IMR-90 (cell line): ENCODE results near the gene SLC12A7. TPM values are rescaled to one million over a fixed set of nuclear protein-coding genes. Genes with fewer than 3 reads are reported as not detected.

Experiments
- ATAC-seq: fragments of 200-7000 bp; cut with Tn5 transposase; 2 replicates; pipeline ENCODE4 v1.9.1; 2020; ENCODE audit warnings: low read depth, mild to moderate bottlenecking, moderate library complexity
- BruUV-seq: library from RNA; stranded (reverse); fragments of 400-500 nt; replicated peaks from 2 replicates; lab custom pipeline; 2021; lab: Mats Ljungman, UMichigan
- CTCF ChIA-PET: fragments of 300-600 bp; formaldehyde crosslinking; extraction: SDS; loops from one replicate; lab custom pipeline; 2021; ENCODE audit warnings: antibody characterized with exemption; lab: Yijun Ruan, JAX
- POLR2A ChIA-PET: fragments of 300-600 bp; sonication (Branson Sonifier 250); formaldehyde crosslinking; loops from one replicate; lab custom pipeline; 2022; ENCODE audit warnings: antibody characterized with exemption; ENCODE audit not compliant: unreplicated experiment; lab: Charles Lee
- DNase-seq: peaks from one replicate; pipeline ENCODE4 v3.0.0; 2013
- H2AFZ ChIP-seq: replicated peaks from 2 replicates; pipeline ENCODE3; 2013; ENCODE audit warnings: low read length, mild to moderate bottlenecking; ENCODE audit not compliant: poor library complexity
- H2AK5ac ChIP-seq: 2 replicates; pipeline ENCODE4 v1.6.1; 2013; ENCODE audit warnings: low read depth, low read length, inconsistent platforms
- H2AK9ac ChIP-seq: replicated peaks from 2 replicates; pipeline ENCODE3; 2013; ENCODE audit warnings: mild to moderate bottlenecking, low read depth, low read length, moderate library complexity; ENCODE audit not compliant: poor library complexity
- H2BK120ac ChIP-seq: 2 replicates; pipeline ENCODE4 v1.6.1; 2013; ENCODE audit warnings: low read depth, low read length, inconsistent platforms
- H2BK15ac ChIP-seq: 3 replicates; pipeline ENCODE4 v1.6.1; 2013; ENCODE audit warnings: low read depth, low read length, inconsistent platforms
- H2BK20ac ChIP-seq: 2 replicates; pipeline ENCODE4 v1.6.1; 2013; ENCODE audit warnings: low read depth, mild to moderate bottlenecking, inconsistent platforms, low read length, moderate library complexity
- H2BK5ac ChIP-seq: 2 replicates; pipeline ENCODE4 v1.6.1; 2013; ENCODE audit warnings: mild to moderate bottlenecking, low read depth, low read length, inconsistent platforms; ENCODE audit not compliant: poor library complexity, severe bottlenecking
- H3K14ac ChIP-seq: replicated peaks from 2 replicates; pipeline ENCODE4 v1.6.1; 2013; ENCODE audit warnings: low read depth, low read length, inconsistent platforms
- H3K18ac ChIP-seq: 2 replicates; pipeline ENCODE4 v1.6.1; 2013; ENCODE audit warnings: low read depth, low read length, control low read depth
- H3K23ac ChIP-seq: 2 replicates; pipeline ENCODE4 v1.6.1; 2013; ENCODE audit warnings: low read depth, low read length, inconsistent platforms
- H3K27ac ChIP-seq: 2 replicates; pipeline ENCODE4 v1.5.1; 2013; ENCODE audit warnings: mild to moderate bottlenecking, control low read depth, low read length; ENCODE audit not compliant: insufficient read depth
- H3K27me3 ChIP-seq: 2 replicates; pipeline ENCODE4 v1.6.1; 2013; ENCODE audit warnings: low read length; ENCODE audit not compliant: control insufficient read depth, insufficient read depth
- H3K36me3 ChIP-seq: 2 replicates; pipeline ENCODE4 v1.6.1; 2013; ENCODE audit warnings: low read length, mixed read lengths; ENCODE audit not compliant: control insufficient read depth, insufficient read depth
- H3K4ac ChIP-seq: 2 replicates; pipeline ENCODE4 v1.6.1; 2013; ENCODE audit warnings: low read depth, low read length, inconsistent platforms
- H3K4me1 ChIP-seq: 2 replicates; pipeline ENCODE4 v1.6.1; 2013; ENCODE audit warnings: low read length, mixed read lengths; ENCODE audit not compliant: control insufficient read depth, insufficient read depth
- H3K4me2 ChIP-seq: 2 replicates; pipeline ENCODE4 v1.6.1; 2013; ENCODE audit warnings: low read depth, mild to moderate bottlenecking, control low read depth, low read length, moderate library complexity
- H3K4me3 ChIP-seq: 2 replicates; pipeline ENCODE4 v1.5.1; 2013; ENCODE audit warnings: low read depth, mild to moderate bottlenecking, control low read depth, low read length, moderate library complexity; ENCODE audit not compliant: insufficient read depth
- H3K56ac ChIP-seq: 2 replicates; pipeline ENCODE4 v1.6.1; 2013; ENCODE audit warnings: low read length, inconsistent platforms; ENCODE audit not compliant: insufficient read depth; ENCODE audit errors: extremely low read depth
- H3K79me1 ChIP-seq, 2 experiments: 2 replicates each; pipeline ENCODE4 v1.6.1; 2013; ENCODE audit warnings: low read length in 2 of 2, inconsistent platforms in 1 of 2, low read depth in 1 of 2
- H3K9ac ChIP-seq: 2 replicates; pipeline ENCODE4 v1.6.1; 2013; ENCODE audit warnings: low read depth, low read length, control low read depth
- H3K9me1 ChIP-seq: 2 replicates; pipeline ENCODE4 v1.6.1; 2013; ENCODE audit warnings: low read length, inconsistent platforms; ENCODE audit not compliant: insufficient read depth
- H3K9me3 ChIP-seq: 2 replicates; pipeline ENCODE4 v1.6.1; 2013; ENCODE audit warnings: low read length; ENCODE audit not compliant: control insufficient read depth, insufficient read depth
- H4K20me1 ChIP-seq: 2 replicates; pipeline ENCODE4 v1.6.1; 2013; ENCODE audit warnings: low read length, inconsistent platforms; ENCODE audit not compliant: insufficient read depth
- H4K5ac ChIP-seq: 2 replicates; pipeline ENCODE4 v1.6.1; 2013; ENCODE audit warnings: mild to moderate bottlenecking, low read depth, low read length, control low read depth
- H4K8ac ChIP-seq, 2 experiments: 2 replicates each; pipeline ENCODE4 v1.6.1; 2013; ENCODE audit warnings: low read depth in 2 of 2, low read length in 2 of 2, control low read depth in 1 of 2, inconsistent platforms in 1 of 2
- H4K91ac ChIP-seq: 2 replicates; pipeline ENCODE4 v1.6.1; 2013; ENCODE audit warnings: low read depth, low read length, inconsistent platforms; ENCODE audit not compliant: insufficient read depth
- BHLHE40 ChIP-seq: fragments of 150-350 bp; IDR thresholded peaks from 2 replicates; pipeline ENCODE4 v1.6.1; 2016; ENCODE audit warnings: mild to moderate bottlenecking, low read depth, low read length
- CEBPB ChIP-seq: IDR thresholded peaks from 2 replicates; pipeline ENCODE4 v1.6.1; 2012; ENCODE audit warnings: low read depth, low read length, improper control_type of control experiment
- CHD1 ChIP-seq: IDR thresholded peaks from 2 replicates; pipeline ENCODE4 v1.6.1; 2012; ENCODE audit warnings: low read depth, low read length, improper control_type of control experiment
- FOS ChIP-seq: fragments of 150-350 bp; IDR thresholded peaks from 2 replicates; pipeline ENCODE4 v1.6.1; 2016; ENCODE audit warnings: low read depth, low read length
- MAFK ChIP-seq: IDR thresholded peaks from 2 replicates; pipeline ENCODE4 v1.6.1; 2012; ENCODE audit warnings: low read depth, low read length, improper control_type of control experiment
- MAZ ChIP-seq: IDR thresholded peaks from 2 replicates; pipeline ENCODE4 v1.6.1; 2012; ENCODE audit warnings: low read depth, mild to moderate bottlenecking, low read length, improper control_type of control experiment, moderate library complexity, borderline replicate concordance
- MXI1 ChIP-seq: IDR thresholded peaks from 2 replicates; pipeline ENCODE4 v1.6.1; 2012; ENCODE audit warnings: low read depth, mild to moderate bottlenecking, low read length, moderate library complexity, borderline replicate concordance
- NFE2L2 ChIP-seq: fragments of 150-350 bp; IDR thresholded peaks from 2 replicates; pipeline ENCODE4 v1.6.1; 2016; ENCODE audit warnings: low read depth, mild to moderate bottlenecking, low read length
- POLR2A ChIP-seq: IDR thresholded peaks from 2 replicates; pipeline ENCODE4 v1.6.1; 2012; ENCODE audit warnings: mild to moderate bottlenecking, low read depth, low read length
- RAD21 ChIP-seq: IDR thresholded peaks from 2 replicates; pipeline ENCODE4 v1.6.1; 2012; ENCODE audit warnings: low read length, improper control_type of control experiment
- RFX5 ChIP-seq: IDR thresholded peaks from 2 replicates; pipeline ENCODE4 v1.8.0; 2012; ENCODE audit warnings: low read depth, mild to moderate bottlenecking, low read length, moderate library complexity
- SMC3 ChIP-seq: fragments of 150-350 bp; IDR thresholded peaks from 2 replicates; pipeline ENCODE4 v1.6.1; 2016; ENCODE audit warnings: low read depth, mild to moderate bottlenecking, antibody characterized with exemption, low read length, moderate library complexity
- WGBS, 2 experiments: methylation state at CpG; one replicate each; pipeline versions ENCODE4 v1.1.5 to v1.1.7; 2013; ENCODE audit warnings: missing lambda C conversion rate in 2 of 2; ENCODE audit not compliant: insufficient read length in 1 of 2; ENCODE audit errors: extremely low coverage in 2 of 2; 5-methylcytosine and 5-hydroxymethylcytosine counted together
- dilution Hi-C: fragments of 300-500 bp; cut with HindIII; formaldehyde crosslinking; loops from one replicate; pipeline ENCODE4 v1.14.3; 2018; ENCODE audit warnings: low sequenced_read_pairs; ENCODE audit not compliant: unreplicated experiment
- in situ Hi-C: fragments of 300-500 bp; cut with MboI; formaldehyde crosslinking; loops from 3 replicates; pipeline ENCODE4 v1.14.3; 2019; ENCODE audit warnings: low sequenced_read_pairs, inconsistent platforms, mixed read lengths
- intact Hi-C: fragments of 100-400 bp; cut with micrococcal nuclease; formaldehyde crosslinking; loops from 2 replicates; pipeline ENCODE4 v1.10.0; 2022
- polyA plus RNA-seq, 3 experiments: library from polyadenylated mRNA; depleted of rRNA; stranded (reverse); fragments of >200 nt; gene quantifications; 2 replicates each; pipeline ENCODE4 v1.2.3, GENCODE V29; 2012; ENCODE audit warnings: low replicate concordance in 1 of 3
- total RNA-seq: library from RNA; depleted of rRNA; stranded (reverse); fragments of >200 nt; gene quantifications from 2 replicates; pipeline ENCODE4 v1.2.3, GENCODE V29; 2012
- TF ChIP-seq, protein P1 (sequence below): conservative IDR thresholded peaks from 2 replicates; pipeline ENCODE4 v1.5.1; 2012; ENCODE audit warnings: mild to moderate bottlenecking, low read depth, low read length, improper control_type of control experiment
- TF ChIP-seq, protein P2 (sequence below): fragments of 150-350 bp; IDR thresholded peaks from 2 replicates; pipeline ENCODE4 v1.6.1; 2016; ENCODE audit warnings: low read depth, mild to moderate bottlenecking, low read length, moderate library complexity, borderline replicate concordance

The SLC12A7 gene
- total and polyA plus RNA-seq, 2 of the 4 experiments (the other 2 are of a cell fraction): 3.0 to 6.1 TPM

DNA sequence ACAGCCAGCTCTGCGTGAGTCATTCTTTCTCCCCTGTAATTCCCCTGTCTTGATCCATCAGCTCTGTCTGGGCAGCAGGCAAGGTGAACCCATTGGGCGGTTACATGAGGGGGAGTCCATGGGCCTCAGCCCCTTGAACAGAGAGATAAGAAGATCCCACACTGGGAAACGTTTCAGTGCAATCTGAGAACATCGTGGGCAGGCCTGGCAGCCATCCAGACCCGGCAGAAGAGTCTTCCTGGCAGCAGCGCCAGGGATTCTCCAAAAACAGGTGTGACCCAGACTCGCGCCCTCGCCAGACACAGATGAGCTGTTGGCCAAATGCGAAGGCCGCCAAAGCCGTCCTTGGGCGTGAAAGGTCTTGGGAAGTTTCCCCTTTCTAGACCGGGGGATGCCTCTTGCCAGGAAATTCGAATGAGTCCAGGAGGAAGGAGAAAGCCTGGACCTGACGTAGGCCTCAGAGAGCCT, 6.4 kb upstream of the SLC12A7 start:
- H2BK20ac ChIP-seq: no peak overlapping the region
- no peak for TF ChIP-seq CEBPB
- TF ChIP-seq RAD21: no peak
- TF ChIP-seq MXI1: no peak
- no peak for TF ChIP-seq POLR2A
- no peak for TF ChIP-seq NFE2L2
- no peak for TF ChIP-seq CHD1
- TF ChIP-seq, protein P1, sequence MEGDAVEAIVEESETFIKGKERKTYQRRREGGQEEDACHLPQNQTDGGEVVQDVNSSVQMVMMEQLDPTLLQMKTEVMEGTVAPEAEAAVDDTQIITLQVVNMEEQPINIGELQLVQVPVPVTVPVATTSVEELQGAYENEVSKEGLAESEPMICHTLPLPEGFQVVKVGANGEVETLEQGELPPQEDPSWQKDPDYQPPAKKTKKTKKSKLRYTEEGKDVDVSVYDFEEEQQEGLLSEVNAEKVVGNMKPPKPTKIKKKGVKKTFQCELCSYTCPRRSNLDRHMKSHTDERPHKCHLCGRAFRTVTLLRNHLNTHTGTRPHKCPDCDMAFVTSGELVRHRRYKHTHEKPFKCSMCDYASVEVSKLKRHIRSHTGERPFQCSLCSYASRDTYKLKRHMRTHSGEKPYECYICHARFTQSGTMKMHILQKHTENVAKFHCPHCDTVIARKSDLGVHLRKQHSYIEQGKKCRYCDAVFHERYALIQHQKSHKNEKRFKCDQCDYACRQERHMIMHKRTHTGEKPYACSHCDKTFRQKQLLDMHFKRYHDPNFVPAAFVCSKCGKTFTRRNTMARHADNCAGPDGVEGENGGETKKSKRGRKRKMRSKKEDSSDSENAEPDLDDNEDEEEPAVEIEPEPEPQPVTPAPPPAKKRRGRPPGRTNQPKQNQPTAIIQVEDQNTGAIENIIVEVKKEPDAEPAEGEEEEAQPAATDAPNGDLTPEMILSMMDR: no peak
- TF ChIP-seq, protein P2, sequence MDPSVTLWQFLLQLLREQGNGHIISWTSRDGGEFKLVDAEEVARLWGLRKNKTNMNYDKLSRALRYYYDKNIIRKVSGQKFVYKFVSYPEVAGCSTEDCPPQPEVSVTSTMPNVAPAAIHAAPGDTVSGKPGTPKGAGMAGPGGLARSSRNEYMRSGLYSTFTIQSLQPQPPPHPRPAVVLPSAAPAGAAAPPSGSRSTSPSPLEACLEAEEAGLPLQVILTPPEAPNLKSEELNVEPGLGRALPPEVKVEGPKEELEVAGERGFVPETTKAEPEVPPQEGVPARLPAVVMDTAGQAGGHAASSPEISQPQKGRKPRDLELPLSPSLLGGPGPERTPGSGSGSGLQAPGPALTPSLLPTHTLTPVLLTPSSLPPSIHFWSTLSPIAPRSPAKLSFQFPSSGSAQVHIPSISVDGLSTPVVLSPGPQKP: no peak
- no peak for TF ChIP-seq RFX5
- no peak for TF ChIP-seq MAZ
- no peak for TF ChIP-seq BHLHE40
- no peak for TF ChIP-seq MAFK
- no peak for TF ChIP-seq SMC3
- no peak for TF ChIP-seq FOS
- in situ Hi-C loops: no loop called here
- no peak overlapping the region for H2AK9ac ChIP-seq
- H3K4me3 ChIP-seq: no peak overlapping the region
- WGBS, 2 experiments: 40% methylated on average over 6 of the region's 16 CpGs; no CpG with 5 or more reads in 1 of the 2 experiments
- no peaks in the 10 kb centered on the region for H3K36me3 ChIP-seq
- H3K4me2 ChIP-seq: no peak overlapping the region
- H3K27ac ChIP-seq: no peak overlapping the region
- H2BK15ac ChIP-seq: no peak overlapping the region
- no TSS peak for BruUV-seq
- no peak overlapping the region for H3K14ac ChIP-seq
- H3K4me1 ChIP-seq: no peaks in the 10 kb centered on the region
- H2AK5ac ChIP-seq: no peak overlapping the region
- no peaks in the 10 kb centered on the region for H3K79me1 ChIP-seq
- no peak overlapping the region for H3K9ac ChIP-seq
- no peaks in the 10 kb centered on the region; the same call in 1 of the 2 replicates for H4K20me1 ChIP-seq
- H2AFZ ChIP-seq: no peak overlapping the region
- H3K18ac ChIP-seq: no peak overlapping the region
- peak; percentile 11 for DNase-seq
- CTCF ChIA-PET: no interaction called here
- H3K4ac ChIP-seq: no peak overlapping the region
- H3K56ac ChIP-seq: no peak overlapping the region
- no peak for ATAC-seq
- H4K8ac ChIP-seq: no peak overlapping the region
- no peak overlapping the region for H4K5ac ChIP-seq
- no peaks in the 10 kb centered on the region for H3K9me1 ChIP-seq
- H2BK5ac ChIP-seq: no peak overlapping the region
- H3K23ac ChIP-seq: no peak overlapping the region
- no peak overlapping the region for H4K91ac ChIP-seq
- intact Hi-C loops: loop anchor here (10.0 kb wide), 1 partner anchor 113 kb away; the partner anchor contains the start of gene NKD2
- H3K27me3 ChIP-seq: peaks cover 45% of the 10 kb centered on the region; the same call in 1 of the 2 replicates
- POLR2A ChIA-PET: no interaction called here
- no peak overlapping the region for H2BK120ac ChIP-seq
- dilution Hi-C loops: no loop called here
- no peaks in the 10 kb centered on the region for H3K9me3 ChIP-seq
